NCI-H446 treated with DMSO at 0.1 percent for 48 hours (cell line): ENCODE measurements around the gene TXNRD2.

ENCODE experiments used
- DNase-seq: peaks from one replicate; lab custom pipeline; 2025; lab: John Stamatoyannopoulos, UW

Gene TXNRD2

GRCh38 chr22:19904935-19905334, 36.7 kb downstream of the TXNRD2 start:
- no peak for DNase-seq

GRCh38 chr22:19904174-19904856, 37.3 kb downstream of the TXNRD2 start:
- no peak for DNase-seq

- DNase-seq: no peak
Measured at GRCh38 chr22:19903513-19903912, 38.1 kb downstream of the TXNRD2 start.

- DNase-seq: no peak
Measured at GRCh38 chr22:19903031-19903430, 38.6 kb downstream of the TXNRD2 start.

- DNase-seq: no peak
Measured at GRCh38 chr22:19902245-19902715, 39.3 kb downstream of the TXNRD2 start.

GRCh38 chr22:19901577-19902244, 39.9 kb downstream of the TXNRD2 start:
- no peak for DNase-seq

- DNase-seq: no peak
Measured at GRCh38 chr22:19900707-19901436, 40.7 kb downstream of the TXNRD2 start.

GRCh38 chr22:19898831-19899567, 42.6 kb downstream of the TXNRD2 start:
- no peak for DNase-seq

- no peak for DNase-seq
Measured at GRCh38 chr22:19898145-19898544, 43.5 kb downstream of the TXNRD2 start.

- DNase-seq: no peak
Measured at GRCh38 chr22:19897726-19898125, 43.9 kb downstream of the TXNRD2 start.

- DNase-seq: no peak
Measured at GRCh38 chr22:19896665-19897355, 44.8 kb downstream of the TXNRD2 start.

GRCh38 chr22:19895160-19895849, 46.3 kb downstream of the TXNRD2 start:
- DNase-seq: no peak

- no peak for DNase-seq
Measured at GRCh38 chr22:19893363-19893762, 48.3 kb downstream of the TXNRD2 start.

- DNase-seq: no peak
Measured at GRCh38 chr22:19892925-19893324, 48.7 kb downstream of the TXNRD2 start.

GRCh38 chr22:19892257-19892879, 49.2 kb downstream of the TXNRD2 start:
- no peak for DNase-seq

GRCh38 chr22:19891317-19892256, 50.0 kb downstream of the TXNRD2 start:
- no peak for DNase-seq

GRCh38 chr22:19890502-19891316, 50.9 kb downstream of the TXNRD2 start:
- no peak for DNase-seq

- no peak for DNase-seq
Measured at GRCh38 chr22:19889951-19890350, 51.7 kb downstream of the TXNRD2 start.
